ENCODE data around the gene PWWP2B.

The PWWP2B gene

DNA sequence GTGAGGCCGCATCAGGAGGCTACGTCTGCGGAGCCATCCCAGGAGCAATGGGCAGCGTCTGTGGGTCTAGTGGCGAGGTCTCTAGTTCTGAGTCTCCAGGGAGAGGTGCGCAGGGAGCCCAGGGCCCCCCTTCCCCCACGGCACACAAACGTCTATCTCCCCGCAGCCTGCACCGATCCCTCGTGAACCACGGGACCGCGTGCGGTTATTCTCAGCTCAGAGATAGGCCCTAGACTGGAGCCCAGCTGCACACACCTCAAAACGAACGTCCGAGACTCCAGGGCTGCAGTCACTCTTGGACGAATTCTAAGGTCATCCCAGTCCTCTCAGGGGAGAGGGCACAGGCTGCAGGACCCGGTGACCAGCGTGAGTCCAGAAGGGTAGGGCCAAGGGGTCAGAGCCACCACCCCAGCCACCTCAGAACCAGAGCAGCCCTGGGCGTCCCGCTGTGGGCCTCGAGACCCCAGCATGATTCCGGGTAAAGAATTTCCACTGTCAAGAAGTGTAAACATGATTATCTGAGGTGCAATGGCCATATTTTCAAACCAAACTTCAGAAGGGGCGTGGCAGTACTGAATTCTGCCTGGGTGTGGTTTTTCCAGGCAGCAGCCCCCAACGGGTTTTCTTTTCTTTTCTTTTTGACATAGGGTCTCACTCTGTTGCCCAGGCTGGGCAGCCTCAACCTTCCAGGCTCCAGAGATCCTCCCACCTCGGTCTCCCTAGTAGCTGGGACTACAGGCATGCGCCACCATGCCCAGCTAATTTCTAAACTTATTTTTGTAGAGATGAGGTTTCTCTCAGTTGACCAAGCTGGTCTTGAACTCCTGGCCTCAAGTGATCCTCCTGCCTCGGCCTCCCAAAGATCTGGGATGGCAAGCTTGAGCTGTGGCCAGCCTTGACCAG, 57.5 kb downstream of the PWWP2B start:
- H2AFZ ChIP-seq (ENCODE audit: low read depth, low read length): no peak overlapping the region
- no peaks in the 10 kb centered on the region for H3K27me3 ChIP-seq (ENCODE audit: low read depth, low read length)
- H3K27ac ChIP-seq (ENCODE audit: low read length): no peak overlapping the region
- no peaks in the 10 kb centered on the region for H3K79me2 ChIP-seq (ENCODE audit: low read length)
- H3K36me3 ChIP-seq (replicated peaks; ENCODE audit: low read depth, low read length): no peaks in the 10 kb centered on the region
- H3K4me3 ChIP-seq (ENCODE audit: low read length): no peak overlapping the region
- H3K9ac ChIP-seq (ENCODE audit: low read length): no peak overlapping the region
- no peak overlapping the region for H3K4me2 ChIP-seq (ENCODE audit: low read length)
- H3K9me3 ChIP-seq (ENCODE audit: insufficient read depth, low read length): no peaks in the 10 kb centered on the region
- H3K4me1 ChIP-seq (ENCODE audit: low read length): peaks cover 37% of the 10 kb centered on the region
- H4K20me1 ChIP-seq (ENCODE audit: insufficient read depth, low read length): no peaks in the 10 kb centered on the region
- TF ChIP-seq EZH2phosphoT487 (IDR thresholded peaks at IDR 0.05; ENCODE audit: low read depth): no peak
- TF ChIP-seq, protein P1, sequence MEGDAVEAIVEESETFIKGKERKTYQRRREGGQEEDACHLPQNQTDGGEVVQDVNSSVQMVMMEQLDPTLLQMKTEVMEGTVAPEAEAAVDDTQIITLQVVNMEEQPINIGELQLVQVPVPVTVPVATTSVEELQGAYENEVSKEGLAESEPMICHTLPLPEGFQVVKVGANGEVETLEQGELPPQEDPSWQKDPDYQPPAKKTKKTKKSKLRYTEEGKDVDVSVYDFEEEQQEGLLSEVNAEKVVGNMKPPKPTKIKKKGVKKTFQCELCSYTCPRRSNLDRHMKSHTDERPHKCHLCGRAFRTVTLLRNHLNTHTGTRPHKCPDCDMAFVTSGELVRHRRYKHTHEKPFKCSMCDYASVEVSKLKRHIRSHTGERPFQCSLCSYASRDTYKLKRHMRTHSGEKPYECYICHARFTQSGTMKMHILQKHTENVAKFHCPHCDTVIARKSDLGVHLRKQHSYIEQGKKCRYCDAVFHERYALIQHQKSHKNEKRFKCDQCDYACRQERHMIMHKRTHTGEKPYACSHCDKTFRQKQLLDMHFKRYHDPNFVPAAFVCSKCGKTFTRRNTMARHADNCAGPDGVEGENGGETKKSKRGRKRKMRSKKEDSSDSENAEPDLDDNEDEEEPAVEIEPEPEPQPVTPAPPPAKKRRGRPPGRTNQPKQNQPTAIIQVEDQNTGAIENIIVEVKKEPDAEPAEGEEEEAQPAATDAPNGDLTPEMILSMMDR (IDR thresholded peaks at IDR 0.05; ENCODE audit: low read depth, low read length): no peak

DNA sequence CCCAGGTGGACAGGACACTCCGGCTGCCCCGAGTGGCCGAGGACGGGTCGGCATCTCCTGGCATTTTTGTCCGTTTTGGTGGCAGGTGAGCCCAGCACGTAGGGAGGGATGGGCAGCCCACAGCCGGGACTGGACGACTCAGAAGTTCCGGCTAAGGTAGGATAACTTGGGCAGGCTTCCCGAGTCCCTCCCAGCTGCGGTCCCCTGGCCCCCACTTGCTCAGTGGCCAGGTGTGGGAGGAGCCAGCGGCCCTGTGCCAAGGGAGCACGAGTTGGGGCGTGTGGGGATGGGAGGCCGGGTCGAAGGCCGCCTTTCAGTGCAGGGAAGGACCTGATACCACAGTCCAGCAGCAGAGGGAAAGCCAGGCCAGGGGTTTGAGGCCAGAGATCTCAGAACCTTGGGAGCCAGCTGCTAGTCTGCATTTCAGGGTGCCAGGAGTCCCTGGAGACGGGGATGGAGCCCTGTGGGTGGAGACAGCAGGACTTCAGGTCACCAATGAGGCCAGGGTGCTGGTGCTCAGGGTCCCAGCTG, 58.5 kb downstream of the PWWP2B start:
- Histone ChIP-seq H3K9me3 (ENCODE audit: insufficient read depth, low read length) (no peaks in the 10 kb centered on the region), H3K4me3 (ENCODE audit: low read length) (no peak overlapping the region), H3K9ac (ENCODE audit: low read length) (no peak overlapping the region), H3K36me3 (replicated peaks; ENCODE audit: low read depth, low read length) (no peaks in the 10 kb centered on the region), H3K4me1 (ENCODE audit: low read length) (peaks cover 31% of the 10 kb centered on the region), H2AFZ (ENCODE audit: low read depth, low read length) (no peak overlapping the region), H4K20me1 (ENCODE audit: insufficient read depth, low read length) (no peaks in the 10 kb centered on the region), H3K79me2 (ENCODE audit: low read length) (no peaks in the 10 kb centered on the region), H3K27me3 (ENCODE audit: low read depth, low read length) (no peaks in the 10 kb centered on the region; the same call in 1 of the 2 replicates), H3K4me2 (ENCODE audit: low read length) (no peak overlapping the region), H3K27ac (ENCODE audit: low read length) (no peak overlapping the region)
- TF ChIP-seq, protein P1 (IDR thresholded peaks at IDR 0.05; ENCODE audit: low read depth, low read length): no peak
- TF ChIP-seq EZH2phosphoT487 (IDR thresholded peaks at IDR 0.05; ENCODE audit: low read depth): no peak

DNA sequence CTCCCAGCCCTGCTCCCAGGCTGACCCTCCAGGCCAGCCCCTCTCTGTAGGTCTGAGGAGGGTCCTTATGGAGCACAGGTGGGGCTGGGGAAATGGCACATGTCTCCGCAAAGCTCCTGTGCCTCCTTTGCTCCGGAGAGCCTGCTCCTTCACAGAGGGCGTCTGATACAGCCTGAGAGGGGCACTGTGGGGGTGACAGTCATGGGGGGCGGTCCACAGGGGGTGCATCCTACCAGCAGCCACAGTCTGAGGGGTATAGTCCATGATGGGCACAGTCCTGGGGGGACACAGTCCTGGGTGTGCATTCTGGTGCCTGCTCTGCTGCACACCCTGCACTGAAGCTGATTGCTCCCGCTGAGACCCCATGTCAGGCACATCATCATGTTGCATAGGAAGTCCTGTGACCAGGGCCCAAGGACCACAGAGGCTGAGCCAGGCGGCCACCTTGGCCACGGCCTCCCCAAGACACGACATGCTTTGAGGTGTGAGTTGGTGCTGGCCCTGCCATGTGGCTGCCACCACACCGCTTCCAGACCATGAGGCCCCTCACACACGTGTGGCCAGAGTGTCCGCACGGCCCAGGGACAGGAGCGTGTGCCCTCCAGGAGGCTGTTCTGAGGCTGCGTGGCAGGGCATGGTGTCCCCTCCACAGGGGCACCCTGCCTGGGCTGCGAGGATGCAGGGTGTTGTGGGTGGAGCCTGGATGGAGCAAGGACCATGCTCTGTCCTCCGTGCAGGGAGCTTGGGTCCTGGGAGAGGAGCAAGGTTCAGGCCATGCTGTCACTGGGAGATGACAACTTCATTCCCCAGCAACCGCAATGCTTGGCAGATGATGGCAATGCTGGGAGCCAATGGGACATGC, 59.2 kb downstream of the PWWP2B start:
- no peak for TF ChIP-seq EZH2phosphoT487 (IDR thresholded peaks at IDR 0.05; ENCODE audit: low read depth)
- TF ChIP-seq, protein P1 (IDR thresholded peaks at IDR 0.05; ENCODE audit: low read depth, low read length): no peak

More for the DNA sequence above, 59.2 kb downstream of the PWWP2B start:
- Histone ChIP-seq H3K4me3 (ENCODE audit: low read length) (no peak overlapping the region), H3K36me3 (replicated peaks; ENCODE audit: low read depth, low read length) (no peaks in the 10 kb centered on the region), H2AFZ (ENCODE audit: low read depth, low read length) (no peak overlapping the region), H3K9me3 (ENCODE audit: insufficient read depth, low read length) (no peaks in the 10 kb centered on the region), H3K79me2 (ENCODE audit: low read length) (no peaks in the 10 kb centered on the region), H4K20me1 (ENCODE audit: insufficient read depth, low read length) (no peaks in the 10 kb centered on the region), H3K27me3 (ENCODE audit: low read depth, low read length) (no peaks in the 10 kb centered on the region; the same call in 1 of the 2 replicates), H3K27ac (ENCODE audit: low read length) (no peak overlapping the region), H3K4me2 (ENCODE audit: low read length) (no peak overlapping the region), H3K4me1 (ENCODE audit: low read length) (peaks cover 24% of the 10 kb centered on the region), H3K9ac (ENCODE audit: low read length) (no peak overlapping the region)
